ENCODE data around the gene DCUN1D3. TPM values are rescaled to one million over a fixed set of nuclear protein-coding genes. Genes with fewer than 3 reads are reported as not detected.
"Not testable (repeated sequence)": the region's sequence is repeated elsewhere in the genome, so short reads cannot be mapped to it uniquely, and the experiment has no call there.

DCUN1D3 gene
- 21.6 and 30.2 TPM in 2 replicates for total RNA-seq (ENCODE audit: low replicate concordance)

DNA sequence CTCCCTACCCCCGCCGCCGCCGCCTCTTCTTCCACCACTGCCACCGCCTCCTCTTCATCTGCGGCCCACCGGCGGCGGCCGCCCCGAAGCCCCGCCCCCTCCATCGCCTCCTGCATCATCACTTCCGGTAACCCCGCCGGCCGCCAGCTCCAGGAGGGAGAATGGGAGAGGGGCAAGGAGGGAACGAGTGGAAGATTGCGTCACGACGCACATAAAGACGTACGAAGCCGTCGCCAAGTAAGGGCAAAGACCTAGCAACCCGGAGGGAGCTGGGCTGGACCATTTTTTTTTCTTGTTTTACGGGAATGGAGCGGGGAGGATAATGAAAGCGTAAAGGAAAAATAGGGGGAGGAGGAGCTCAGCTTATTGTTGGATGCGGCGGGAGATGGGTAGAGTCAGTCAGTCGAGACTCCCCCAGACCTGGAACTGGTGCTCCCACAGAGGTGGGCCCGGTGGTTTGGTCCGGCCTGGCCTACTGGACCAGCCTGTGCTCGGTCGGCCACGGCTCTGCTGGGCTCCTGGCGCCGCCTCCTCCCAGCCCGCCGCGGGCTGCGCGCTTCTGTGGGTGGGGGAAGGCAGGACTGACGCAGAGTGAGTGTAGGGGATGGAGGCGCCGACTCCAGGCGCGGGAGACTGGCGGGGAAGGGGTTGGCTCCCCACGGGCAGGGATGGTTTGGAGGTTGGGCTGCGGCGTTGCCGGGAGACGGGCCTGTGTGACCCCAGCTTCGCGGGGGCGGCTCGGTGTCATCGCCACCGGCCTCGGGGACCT is at the start of gene DCUN1D3, which contains the start of gene LYRM1:
Gene DCUN1D3, minus strand, starts transcription at position 60 of the 769 bp plus-strand sequence. CDS start 37,820 bp downstream, outside the sequence.
Gene LYRM1, plus strand, starts transcription at position 473 of the 769 bp plus-strand sequence. CDS start 14,785 bp downstream, outside the sequence.
- DNase-seq (ENCODE audit: low read depth), result peak; percentile 100
- TF ChIP-seq, protein P1, sequence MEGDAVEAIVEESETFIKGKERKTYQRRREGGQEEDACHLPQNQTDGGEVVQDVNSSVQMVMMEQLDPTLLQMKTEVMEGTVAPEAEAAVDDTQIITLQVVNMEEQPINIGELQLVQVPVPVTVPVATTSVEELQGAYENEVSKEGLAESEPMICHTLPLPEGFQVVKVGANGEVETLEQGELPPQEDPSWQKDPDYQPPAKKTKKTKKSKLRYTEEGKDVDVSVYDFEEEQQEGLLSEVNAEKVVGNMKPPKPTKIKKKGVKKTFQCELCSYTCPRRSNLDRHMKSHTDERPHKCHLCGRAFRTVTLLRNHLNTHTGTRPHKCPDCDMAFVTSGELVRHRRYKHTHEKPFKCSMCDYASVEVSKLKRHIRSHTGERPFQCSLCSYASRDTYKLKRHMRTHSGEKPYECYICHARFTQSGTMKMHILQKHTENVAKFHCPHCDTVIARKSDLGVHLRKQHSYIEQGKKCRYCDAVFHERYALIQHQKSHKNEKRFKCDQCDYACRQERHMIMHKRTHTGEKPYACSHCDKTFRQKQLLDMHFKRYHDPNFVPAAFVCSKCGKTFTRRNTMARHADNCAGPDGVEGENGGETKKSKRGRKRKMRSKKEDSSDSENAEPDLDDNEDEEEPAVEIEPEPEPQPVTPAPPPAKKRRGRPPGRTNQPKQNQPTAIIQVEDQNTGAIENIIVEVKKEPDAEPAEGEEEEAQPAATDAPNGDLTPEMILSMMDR (IDR thresholded peaks at IDR 0.05; ENCODE audit: insufficient read depth, low read length), result no peak
- H3K4me3 ChIP-seq (ENCODE audit: low read depth, low read length), result peak within 1 kb of the TSS; percentile 97

DNA sequence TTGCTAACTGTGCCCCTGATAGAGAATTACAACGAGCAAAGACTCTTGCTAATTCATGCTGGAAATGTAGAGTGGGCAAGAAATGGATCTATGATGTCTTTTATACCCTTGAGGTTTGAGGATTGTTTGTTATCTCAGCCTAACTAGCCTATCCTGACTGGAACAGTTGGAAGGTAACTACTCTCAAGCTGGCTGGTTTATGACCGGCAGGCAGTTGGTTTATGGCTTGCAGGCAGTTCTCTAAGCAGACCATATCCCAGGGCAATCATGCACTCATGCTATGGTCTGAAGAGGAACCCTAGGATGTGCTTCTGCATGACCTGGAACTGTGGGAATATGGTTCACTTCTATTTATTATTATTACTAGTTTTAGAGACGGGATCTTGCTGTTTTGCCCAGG is 49.5 kb upstream of the DCUN1D3 start:
- no peak for DNase-seq (ENCODE audit: low read depth)

GRCh38 chr16:20948444-20948843 is 48.3 kb upstream of the DCUN1D3 start:
- TF ChIP-seq, protein P1 (IDR thresholded peaks at IDR 0.05; ENCODE audit: insufficient read depth, low read length), result no peak
- no peak overlapping the region for H3K4me3 ChIP-seq (ENCODE audit: low read depth, low read length)
- no peak for DNase-seq (ENCODE audit: low read depth)

More for the DNA sequence above, 49.5 kb upstream of the DCUN1D3 start:
- no peak overlapping the region for H3K4me3 ChIP-seq (ENCODE audit: low read depth, low read length)
- TF ChIP-seq, protein P1 (IDR thresholded peaks at IDR 0.05; ENCODE audit: insufficient read depth, low read length), result no peak

DNA sequence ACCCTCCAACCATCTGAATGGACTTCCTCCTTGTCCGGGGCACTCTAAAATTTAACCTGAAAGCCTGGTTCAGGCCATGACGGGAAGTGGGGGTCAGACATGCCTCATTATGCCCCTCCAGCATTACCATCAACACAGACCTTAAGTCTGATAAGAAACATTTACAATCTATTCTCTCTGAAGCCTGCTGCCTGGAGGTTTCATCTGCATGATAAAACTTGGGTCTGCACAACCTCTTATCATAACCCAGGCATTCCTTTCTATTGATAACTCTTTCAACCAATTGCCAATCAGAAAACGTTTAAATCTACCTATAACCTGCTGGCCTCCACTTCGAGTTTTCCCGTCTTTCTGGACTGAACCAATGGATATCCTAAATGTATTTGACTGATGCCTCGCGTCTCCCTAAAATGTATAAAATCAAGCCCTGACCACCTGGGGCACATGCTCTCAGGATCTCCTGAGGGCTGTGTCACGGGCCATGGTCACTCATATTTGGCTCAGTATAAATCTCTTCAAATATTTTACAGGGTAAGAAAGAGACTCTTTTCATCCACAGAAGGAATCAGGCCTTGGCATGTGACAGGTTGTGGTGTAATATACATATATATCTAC is 46.0 kb upstream of the DCUN1D3 start:
- DNase-seq (ENCODE audit: low read depth), result no peak
- no peak overlapping the region for H3K4me3 ChIP-seq (ENCODE audit: low read depth, low read length)
- TF ChIP-seq, protein P1 (IDR thresholded peaks at IDR 0.05; ENCODE audit: insufficient read depth, low read length), result no peak

DNA sequence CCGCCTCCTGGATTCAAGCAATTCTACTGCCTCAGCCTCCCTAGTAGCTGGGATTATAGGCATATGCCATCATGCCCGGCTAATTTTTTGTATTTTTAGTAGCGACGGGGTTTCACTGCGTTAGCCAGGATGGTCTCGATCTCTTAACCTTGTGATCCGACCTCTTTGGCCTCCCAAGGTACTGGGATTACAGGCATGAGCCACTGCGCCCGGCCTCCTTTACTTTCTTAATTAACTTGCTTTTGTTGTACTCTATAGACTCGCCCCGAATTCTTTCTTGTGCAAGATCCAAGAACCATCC is 45.4 kb upstream of the DCUN1D3 start:
- not testable (repeated sequence) for DNase-seq (ENCODE audit: low read depth); H3K4me3 ChIP-seq (ENCODE audit: low read depth, low read length)

DNA sequence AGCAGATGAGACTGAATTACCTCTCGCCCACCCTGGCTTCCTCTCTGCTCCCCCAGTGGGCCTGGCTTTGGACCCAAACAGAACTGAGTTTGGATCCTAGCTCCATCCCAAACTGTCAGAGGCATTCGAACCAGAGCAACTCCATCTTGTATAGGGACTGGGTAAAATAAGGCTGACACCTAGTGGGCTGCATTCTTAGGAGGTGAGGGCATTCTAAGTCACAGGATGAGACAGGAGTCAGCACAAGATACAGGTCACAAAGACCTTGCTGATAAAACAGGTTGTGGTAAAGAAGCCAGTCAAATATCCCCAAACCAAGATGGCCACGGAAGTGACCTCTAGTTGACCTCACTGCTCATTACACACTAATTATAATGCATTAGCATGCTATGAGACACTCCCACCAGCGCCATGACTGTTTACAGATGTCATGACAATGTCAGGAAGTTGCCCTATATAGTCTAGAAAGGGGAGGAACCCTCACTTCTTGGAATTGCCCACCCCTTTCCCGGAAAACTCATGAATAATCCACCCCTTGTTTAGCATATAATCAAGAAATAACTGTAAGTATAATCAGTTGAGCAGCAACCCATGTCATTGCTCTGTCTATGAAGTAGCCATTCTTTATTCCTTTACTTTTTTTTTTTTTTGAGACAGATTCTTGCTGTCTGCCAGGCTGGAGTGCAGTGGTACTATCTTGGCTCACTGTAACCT is 44.9 kb upstream of the DCUN1D3 start:
- TF ChIP-seq, protein P1 (IDR thresholded peaks at IDR 0.05; ENCODE audit: insufficient read depth, low read length), result no peak
- peak; percentile 20 for DNase-seq (ENCODE audit: low read depth)
- H3K4me3 ChIP-seq (ENCODE audit: low read depth, low read length), result no peak overlapping the region

DNA sequence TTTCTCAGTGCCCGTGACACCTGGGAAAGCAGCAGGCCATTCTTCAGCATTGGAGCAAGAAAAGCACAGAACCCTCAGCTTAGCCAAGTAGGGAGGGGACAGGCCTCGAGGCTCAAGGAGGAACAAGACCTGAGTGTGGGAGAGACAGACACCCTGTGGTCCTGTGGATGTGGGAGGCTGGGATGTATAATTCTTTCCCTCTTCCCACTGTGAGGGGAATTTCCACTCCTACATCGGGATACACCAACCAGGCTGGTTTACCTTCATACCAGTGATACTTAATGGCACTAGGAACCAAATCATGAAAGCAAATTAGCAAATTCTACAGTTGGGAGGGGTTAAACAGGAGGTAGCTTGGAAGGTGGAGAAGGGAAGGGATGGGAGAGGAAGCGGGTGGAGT is 42.1 kb upstream of the DCUN1D3 start:
- TF ChIP-seq, protein P1 (IDR thresholded peaks at IDR 0.05; ENCODE audit: insufficient read depth, low read length), result no peak
- no peak overlapping the region for H3K4me3 ChIP-seq (ENCODE audit: low read depth, low read length)
- no peak for DNase-seq (ENCODE audit: low read depth)
